GM23338 (cell line): ENCODE results near the gene LMO7. TPM values are rescaled to one million over a fixed set of nuclear protein-coding genes. Genes with fewer than 3 reads are reported as not detected.

Experiments
- ATAC-seq: fragments of 200-7000 bp; cut with Tn5 transposase; 3 replicates; pipeline ENCODE4 v1.9.1; 2020
- DNase-seq: peaks from one replicate; pipeline ENCODE4 v3.0.0-alpha.2; 2015; ENCODE audit warnings: low spot score
- H2AFZ ChIP-seq: fragments of 200-600 bp; sonication (generic); 2 replicates; pipeline ENCODE4 v1.8.0; 2016; ENCODE audit warnings: antibody characterized with exemption, mild to moderate bottlenecking, moderate library complexity
- H3F3A ChIP-seq: fragments of 200-600 bp; sonication (generic); replicated peaks from 2 replicates; pipeline ENCODE4 v1.8.0; 2017; ENCODE audit warnings: antibody characterized with exemption, mixed run types, low read depth
- H3K27ac ChIP-seq: fragments of 200-600 bp; sonication (generic); 2 replicates; pipeline ENCODE4 v1.6.1; 2016; ENCODE audit warnings: low read depth
- H3K27me3 ChIP-seq: fragments of 200-600 bp; sonication (generic); 2 replicates; pipeline ENCODE4 v1.8.0; 2016; ENCODE audit warnings: mild to moderate bottlenecking, mixed run types, moderate library complexity; ENCODE audit not compliant: insufficient read depth
- H3K36me3 ChIP-seq: fragments of 200-600 bp; sonication (generic); 2 replicates; pipeline ENCODE4 v1.8.0; 2016; ENCODE audit warnings: mild to moderate bottlenecking; ENCODE audit not compliant: insufficient read depth
- H3K4me1 ChIP-seq: fragments of 200-600 bp; sonication (generic); 2 replicates; pipeline ENCODE4 v1.8.0; 2016; ENCODE audit warnings: mild to moderate bottlenecking, moderate library complexity; ENCODE audit not compliant: insufficient read depth
- H3K4me2 ChIP-seq: fragments of 200-600 bp; sonication (generic); 2 replicates; pipeline ENCODE4 v1.7.1; 2017; ENCODE audit warnings: mixed run types
- H3K4me3 ChIP-seq: fragments of 200-600 bp; sonication (generic); 2 replicates; pipeline ENCODE4 v1.6.1; 2016; ENCODE audit warnings: mixed run types
- H3K79me2 ChIP-seq: fragments of 200-600 bp; sonication (generic); replicated peaks from 2 replicates; pipeline ENCODE4 v1.8.0; 2017; ENCODE audit warnings: mild to moderate bottlenecking; ENCODE audit not compliant: insufficient read depth
- H3K9me2 ChIP-seq: fragments of 200-600 bp; sonication (generic); 2 replicates; pipeline ENCODE4 v1.8.0; 2017; ENCODE audit not compliant: insufficient read depth
- H4K20me1 ChIP-seq: fragments of 200-600 bp; sonication (generic); replicated peaks from 2 replicates; pipeline ENCODE4 v1.8.0; 2017; ENCODE audit warnings: mild to moderate bottlenecking; ENCODE audit not compliant: insufficient read depth
- H3K27ac Mint-ChIP-seq: 2 replicates; pipeline ENCODE4 v1.8.0; 2020; ENCODE audit warnings: inconsistent platforms, mild to moderate bottlenecking, moderate library complexity, mixed read lengths
- H3K27me3 Mint-ChIP-seq: 3 replicates; pipeline ENCODE4 v1.8.0; 2022; ENCODE audit warnings: low read depth, mild to moderate bottlenecking, moderate library complexity, mixed read lengths, inconsistent platforms; ENCODE audit not compliant: insufficient read depth, poor library complexity
- H3K36me3 Mint-ChIP-seq: 3 replicates; pipeline ENCODE4 v1.8.0; 2021; ENCODE audit warnings: low read depth, mild to moderate bottlenecking, inconsistent platforms, moderate library complexity, mixed read lengths
- H3K4me1 Mint-ChIP-seq: 3 replicates; pipeline ENCODE4 v1.8.0; 2020; ENCODE audit warnings: mild to moderate bottlenecking, inconsistent platforms, mixed read lengths
- H3K4me3 Mint-ChIP-seq: 3 replicates; pipeline ENCODE4 v1.8.0; 2021; ENCODE audit warnings: moderate library complexity, mild to moderate bottlenecking, inconsistent platforms, mixed read lengths
- H3K9me3 Mint-ChIP-seq: 3 replicates; pipeline ENCODE4 v1.8.0; 2020; ENCODE audit warnings: moderate library complexity, mild to moderate bottlenecking, inconsistent platforms, mixed read lengths
- CREB1 ChIP-seq: fragments of 250-450 bp; sonication (Bioruptor Pico); IDR thresholded peaks from 2 replicates; pipeline ENCODE4 v1.5.0; 2020; ENCODE audit warnings: low read depth, mild to moderate bottlenecking, moderate library complexity
- EZH2 ChIP-seq: fragments of 200-600 bp; sonication (generic); IDR thresholded peaks from one replicate; pipeline ENCODE4 v1.8.0; 2017; ENCODE audit warnings: antibody characterized with exemption, mild to moderate bottlenecking, low read depth; ENCODE audit not compliant: unreplicated experiment
- JUNB ChIP-seq: IDR thresholded peaks from one replicate; pipeline ENCODE4 v1.6.1; 2016; ENCODE audit warnings: antibody characterized with exemption; ENCODE audit not compliant: unreplicated experiment
- polyA plus RNA-seq: library from polyadenylated mRNA; unstranded; fragments of >200 nt; fragmentation: Nextera tagmentation; extraction: Ambion mirVana; gene quantifications from 2 replicates; pipeline ENCODE4 v1.2.1, GENCODE V29; 2016
- total RNA-seq: library from RNA; depleted of rRNA; stranded (reverse); fragments of >200 nt; shearing (Covaris generic); gene quantifications from 2 replicates; pipeline ENCODE4 v1.2.3, GENCODE V29; 2014
- TF ChIP-seq, protein P1 (sequence below): IDR thresholded peaks from 2 replicates; pipeline ENCODE4 v1.6.1; 2016; ENCODE audit warnings: antibody characterized with exemption
- TF ChIP-seq, protein P2 (sequence below): fragments of 250-450 bp; sonication (Bioruptor Pico); IDR thresholded peaks from 2 replicates; pipeline ENCODE4 v1.5.0; 2020; ENCODE audit warnings: mild to moderate bottlenecking, moderate library complexity
- TF ChIP-seq, protein P3 (sequence below), 2 experiments: fragments of 200-600 bp in 1 of 2; sonication (generic) in 1 of 2; conservative IDR thresholded peaks; 2 replicates each; pipeline versions ENCODE4 v1.5.1 to v1.6.1; 2016 to 2017; ENCODE audit warnings: antibody characterized with exemption in 2 of 2, low read depth in 2 of 2, mild to moderate bottlenecking in 2 of 2, moderate library complexity in 1 of 2

LMO7 gene
- total and polyA plus RNA-seq, 2 experiments from 2014 or later: 22.3 to 26.9 TPM

DNA sequence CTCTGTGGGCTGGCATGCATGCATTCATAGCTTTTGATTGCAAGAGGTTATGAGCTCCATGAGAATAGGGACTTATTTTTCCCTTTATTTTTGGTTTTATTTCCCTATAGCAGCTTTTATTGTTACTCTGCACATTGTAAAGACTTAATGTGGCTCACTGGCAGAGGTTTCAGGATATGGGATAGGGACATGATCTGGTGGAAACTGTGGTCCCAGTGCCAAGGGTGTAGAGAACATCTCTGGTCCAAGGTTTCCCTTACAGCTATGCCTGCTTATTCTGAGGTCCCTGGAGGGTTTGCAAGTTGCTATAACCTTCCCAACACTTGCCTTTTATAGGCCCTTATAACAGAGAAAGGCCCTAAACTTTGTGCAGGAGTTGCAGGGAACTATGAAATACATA, 33.6 kb downstream of the LMO7 start:
- Histone ChIP-seq H3K4me3 (no peak overlapping the region), H3K27ac (no peak overlapping the region), H3K4me1 (no peaks in the 10 kb centered on the region), H3F3A (no peaks in the 10 kb centered on the region), H3K4me2 (no peak overlapping the region), H3K79me2 (no peaks in the 10 kb centered on the region), H3K27me3 (no peaks in the 10 kb centered on the region), H3K9me2 (no peaks in the 10 kb centered on the region), H2AFZ (no peak overlapping the region), H3K36me3 (no peaks in the 10 kb centered on the region), H4K20me1 (no peaks in the 10 kb centered on the region)
- Mint-ChIP-seq H3K27me3 (peaks cover 2% of the 10 kb centered on the region), H3K9me3 (no peaks in the 10 kb centered on the region), H3K4me1 (peaks cover 3% of the 10 kb centered on the region; the same call in 1 of the 3 replicates), H3K27ac (no peak overlapping the region), H3K4me3 (no peak overlapping the region), H3K36me3 (no peaks in the 10 kb centered on the region)
- ATAC-seq (no peak), DNase-seq (no peak)
- TF ChIP-seq, protein P1, sequence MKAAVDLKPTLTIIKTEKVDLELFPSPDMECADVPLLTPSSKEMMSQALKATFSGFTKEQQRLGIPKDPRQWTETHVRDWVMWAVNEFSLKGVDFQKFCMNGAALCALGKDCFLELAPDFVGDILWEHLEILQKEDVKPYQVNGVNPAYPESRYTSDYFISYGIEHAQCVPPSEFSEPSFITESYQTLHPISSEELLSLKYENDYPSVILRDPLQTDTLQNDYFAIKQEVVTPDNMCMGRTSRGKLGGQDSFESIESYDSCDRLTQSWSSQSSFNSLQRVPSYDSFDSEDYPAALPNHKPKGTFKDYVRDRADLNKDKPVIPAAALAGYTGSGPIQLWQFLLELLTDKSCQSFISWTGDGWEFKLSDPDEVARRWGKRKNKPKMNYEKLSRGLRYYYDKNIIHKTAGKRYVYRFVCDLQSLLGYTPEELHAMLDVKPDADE: no peak
- TF ChIP-seq JUNB (no peak), EZH2 (no peak)
- TF ChIP-seq, protein P2, sequence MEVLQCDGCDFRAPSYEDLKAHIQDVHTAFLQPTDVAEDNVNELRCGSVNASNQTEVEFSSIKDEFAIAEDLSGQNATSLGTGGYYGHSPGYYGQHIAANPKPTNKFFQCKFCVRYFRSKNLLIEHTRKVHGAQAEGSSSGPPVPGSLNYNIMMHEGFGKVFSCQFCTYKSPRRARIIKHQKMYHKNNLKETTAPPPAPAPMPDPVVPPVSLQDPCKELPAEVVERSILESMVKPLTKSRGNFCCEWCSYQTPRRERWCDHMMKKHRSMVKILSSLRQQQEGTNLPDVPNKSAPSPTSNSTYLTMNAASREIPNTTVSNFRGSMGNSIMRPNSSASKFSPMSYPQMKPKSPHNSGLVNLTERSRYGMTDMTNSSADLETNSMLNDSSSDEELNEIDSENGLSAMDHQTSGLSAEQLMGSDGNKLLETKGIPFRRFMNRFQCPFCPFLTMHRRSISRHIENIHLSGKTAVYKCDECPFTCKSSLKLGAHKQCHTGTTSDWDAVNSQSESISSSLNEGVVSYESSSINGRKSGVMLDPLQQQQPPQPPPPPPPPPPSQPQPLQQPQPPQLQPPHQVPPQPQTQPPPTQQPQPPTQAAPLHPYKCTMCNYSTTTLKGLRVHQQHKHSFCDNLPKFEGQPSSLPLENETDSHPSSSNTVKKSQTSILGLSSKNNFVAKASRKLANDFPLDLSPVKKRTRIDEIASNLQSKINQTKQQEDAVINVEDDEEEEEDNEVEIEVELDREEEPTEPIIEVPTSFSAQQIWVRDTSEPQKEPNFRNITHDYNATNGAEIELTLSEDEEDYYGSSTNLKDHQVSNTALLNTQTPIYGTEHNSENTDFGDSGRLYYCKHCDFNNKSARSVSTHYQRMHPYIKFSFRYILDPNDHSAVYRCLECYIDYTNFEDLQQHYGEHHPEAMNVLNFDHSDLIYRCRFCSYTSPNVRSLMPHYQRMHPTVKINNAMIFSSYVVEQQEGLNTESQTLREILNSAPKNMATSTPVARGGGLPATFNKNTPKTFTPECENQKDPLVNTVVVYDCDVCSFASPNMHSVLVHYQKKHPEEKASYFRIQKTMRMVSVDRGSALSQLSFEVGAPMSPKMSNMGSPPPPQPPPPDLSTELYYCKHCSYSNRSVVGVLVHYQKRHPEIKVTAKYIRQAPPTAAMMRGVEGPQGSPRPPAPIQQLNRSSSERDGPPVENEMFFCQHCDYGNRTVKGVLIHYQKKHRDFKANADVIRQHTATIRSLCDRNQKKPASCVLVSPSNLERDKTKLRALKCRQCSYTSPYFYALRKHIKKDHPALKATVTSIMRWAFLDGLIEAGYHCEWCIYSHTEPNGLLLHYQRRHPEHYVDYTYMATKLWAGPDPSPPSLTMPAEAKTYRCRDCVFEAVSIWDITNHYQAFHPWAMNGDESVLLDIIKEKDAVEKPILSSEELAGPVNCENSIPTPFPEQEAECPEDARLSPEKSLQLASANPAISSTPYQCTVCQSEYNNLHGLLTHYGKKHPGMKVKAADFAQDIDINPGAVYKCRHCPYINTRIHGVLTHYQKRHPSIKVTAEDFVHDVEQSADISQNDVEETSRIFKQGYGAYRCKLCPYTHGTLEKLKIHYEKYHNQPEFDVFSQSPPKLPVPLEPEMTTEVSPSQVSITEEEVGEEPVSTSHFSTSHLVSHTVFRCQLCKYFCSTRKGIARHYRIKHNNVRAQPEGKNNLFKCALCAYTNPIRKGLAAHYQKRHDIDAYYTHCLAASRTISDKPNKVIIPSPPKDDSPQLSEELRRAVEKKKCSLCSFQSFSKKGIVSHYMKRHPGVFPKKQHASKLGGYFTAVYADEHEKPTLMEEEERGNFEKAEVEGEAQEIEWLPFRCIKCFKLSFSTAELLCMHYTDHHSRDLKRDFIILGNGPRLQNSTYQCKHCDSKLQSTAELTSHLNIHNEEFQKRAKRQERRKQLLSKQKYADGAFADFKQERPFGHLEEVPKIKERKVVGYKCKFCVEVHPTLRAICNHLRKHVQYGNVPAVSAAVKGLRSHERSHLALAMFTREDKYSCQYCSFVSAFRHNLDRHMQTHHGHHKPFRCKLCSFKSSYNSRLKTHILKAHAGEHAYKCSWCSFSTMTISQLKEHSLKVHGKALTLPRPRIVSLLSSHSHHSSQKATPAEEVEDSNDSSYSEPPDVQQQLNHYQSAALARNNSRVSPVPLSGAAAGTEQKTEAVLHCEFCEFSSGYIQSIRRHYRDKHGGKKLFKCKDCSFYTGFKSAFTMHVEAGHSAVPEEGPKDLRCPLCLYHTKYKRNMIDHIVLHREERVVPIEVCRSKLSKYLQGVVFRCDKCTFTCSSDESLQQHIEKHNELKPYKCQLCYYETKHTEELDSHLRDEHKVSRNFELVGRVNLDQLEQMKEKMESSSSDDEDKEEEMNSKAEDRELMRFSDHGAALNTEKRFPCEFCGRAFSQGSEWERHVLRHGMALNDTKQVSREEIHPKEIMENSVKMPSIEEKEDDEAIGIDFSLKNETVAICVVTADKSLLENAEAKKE: no peak

DNA sequence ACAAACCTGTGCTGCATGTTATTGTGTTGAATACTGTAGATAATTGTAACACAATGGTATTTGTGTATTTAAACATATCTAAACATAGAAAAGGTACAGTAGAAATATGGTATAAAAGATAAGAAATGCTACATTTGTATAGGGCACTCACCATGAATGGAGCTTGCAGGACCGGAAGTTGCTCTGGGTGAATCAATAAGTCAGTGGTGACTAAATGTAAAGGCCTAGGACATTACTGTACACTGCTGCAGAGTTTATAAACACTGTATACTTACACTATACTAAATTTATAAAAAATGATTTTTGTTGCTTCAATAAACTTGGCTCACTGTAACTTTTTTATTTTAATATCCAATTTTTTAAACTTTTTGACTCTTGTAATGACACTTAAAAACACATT, 34.4 kb downstream of the LMO7 start:
- Mint-ChIP-seq H3K4me1 (peaks cover 5% of the 10 kb centered on the region; the same call in 2 of the 3 replicates), H3K27ac (no peak overlapping the region), H3K36me3 (no peaks in the 10 kb centered on the region), H3K4me3 (no peak overlapping the region), H3K27me3 (peaks cover 2% of the 10 kb centered on the region), H3K9me3 (no peaks in the 10 kb centered on the region)
- H4K20me1 ChIP-seq: no peaks in the 10 kb centered on the region
- no peaks in the 10 kb centered on the region for H3K27me3 ChIP-seq
- no peak overlapping the region for H3K4me3 ChIP-seq
- H3K36me3 ChIP-seq: no peaks in the 10 kb centered on the region
- H3K4me2 ChIP-seq: no peak overlapping the region
- H3K9me2 ChIP-seq: no peaks in the 10 kb centered on the region
- H3F3A ChIP-seq: no peaks in the 10 kb centered on the region
- 0 out of 2 replicates have a peak, but pooled peaks cover under 1% of the 10 kb centered on the region for H3K4me1 ChIP-seq
- ATAC-seq: no peak
- no peaks in the 10 kb centered on the region for H3K79me2 ChIP-seq
- H2AFZ ChIP-seq: no peak overlapping the region
- DNase-seq: no peak
- no peak overlapping the region for H3K27ac ChIP-seq
- no peak for TF ChIP-seq JUNB
- TF ChIP-seq, protein P3, sequence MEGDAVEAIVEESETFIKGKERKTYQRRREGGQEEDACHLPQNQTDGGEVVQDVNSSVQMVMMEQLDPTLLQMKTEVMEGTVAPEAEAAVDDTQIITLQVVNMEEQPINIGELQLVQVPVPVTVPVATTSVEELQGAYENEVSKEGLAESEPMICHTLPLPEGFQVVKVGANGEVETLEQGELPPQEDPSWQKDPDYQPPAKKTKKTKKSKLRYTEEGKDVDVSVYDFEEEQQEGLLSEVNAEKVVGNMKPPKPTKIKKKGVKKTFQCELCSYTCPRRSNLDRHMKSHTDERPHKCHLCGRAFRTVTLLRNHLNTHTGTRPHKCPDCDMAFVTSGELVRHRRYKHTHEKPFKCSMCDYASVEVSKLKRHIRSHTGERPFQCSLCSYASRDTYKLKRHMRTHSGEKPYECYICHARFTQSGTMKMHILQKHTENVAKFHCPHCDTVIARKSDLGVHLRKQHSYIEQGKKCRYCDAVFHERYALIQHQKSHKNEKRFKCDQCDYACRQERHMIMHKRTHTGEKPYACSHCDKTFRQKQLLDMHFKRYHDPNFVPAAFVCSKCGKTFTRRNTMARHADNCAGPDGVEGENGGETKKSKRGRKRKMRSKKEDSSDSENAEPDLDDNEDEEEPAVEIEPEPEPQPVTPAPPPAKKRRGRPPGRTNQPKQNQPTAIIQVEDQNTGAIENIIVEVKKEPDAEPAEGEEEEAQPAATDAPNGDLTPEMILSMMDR (conservative IDR thresholded peaks at IDR 0.05; ENCODE audit: low read depth in 2 of 2): no peak
- no peak for TF ChIP-seq CREB1 (CRISPR knock-in tag)
- TF ChIP-seq, protein P1: no peak
